B cell (primary cell): ENCODE results near the gene POLR3G.

Experiments
- CTCF ChIP-seq: fragments of 200-600 bp; IDR thresholded peaks from one replicate; pipeline ENCODE4 v1.8.0; 2022; ENCODE audit warnings: antibody characterized with exemption, mild to moderate bottlenecking
- EZH2 ChIP-seq: IDR thresholded peaks from 2 replicates; pipeline ENCODE4 v1.6.1; 2012; ENCODE audit warnings: borderline replicate concordance, low read depth, mild to moderate bottlenecking, moderate library complexity, low read length; ENCODE audit not compliant: insufficient read depth, poor library complexity, severe bottlenecking

- no peak for TF ChIP-seq CTCF
- TF ChIP-seq EZH2: no peak
Measured at GRCh38 chr5:90446961-90447360, 27.7 kb upstream of the POLR3G start.
